ENCODE results near the gene KRT38. TPM values are rescaled to one million over a fixed set of nuclear protein-coding genes. Genes with fewer than 3 reads are reported as not detected.

Gene KRT38
- total and polyA plus RNA-seq, 2 of the 8 experiments (the other 6 are each of a cell fraction or from before 2014, with no cell fraction given): not detected

GRCh38 chr17:41444640-41445039 is 3.9 kb upstream of the KRT38 start:
- Histone ChIP-seq H3K18ac (ENCODE audit: extremely low read depth, low read length) (no peak overlapping the region), H3K9ac (replicated peaks in 1 of 4; ENCODE audit: extremely low read depth in 1 of 4, low read depth in 3 of 4, low read length in 3 of 4) (no peak overlapping the region), H3K36me3 (ENCODE audit: control insufficient read depth in 2 of 4, insufficient read depth in 4 of 4, low read length in 3 of 4) (no peaks in the 10 kb centered on the region), H3K27ac (ENCODE audit: low read depth, low read length) (no peak overlapping the region), H2BK15ac (ENCODE audit: low read length) (no peak overlapping the region), H2AFZ (ENCODE audit: low read length) (no peak overlapping the region), H2BK5ac (ENCODE audit: low read depth, low read length) (no peak overlapping the region), H3K4ac (replicated peaks; ENCODE audit: insufficient read length, low read depth, low read length) (no peak overlapping the region), H3K27me3 (replicated peaks in 1 of 4; ENCODE audit: control insufficient read depth in 3 of 4, extremely low read depth in 1 of 4, insufficient read depth in 3 of 4, low read length in 3 of 4) (no peaks in the 10 kb centered on the region; a peak in 1 of 7 replicates), H3K79me2 (ENCODE audit: control insufficient read depth in 1 of 2, insufficient read depth in 2 of 2, low read length in 2 of 2) (no peaks in the 10 kb centered on the region), H2BK12ac (ENCODE audit: low read depth, low read length) (no peak overlapping the region), H2BK20ac (ENCODE audit: low read length) (no peak overlapping the region), H2BK120ac (replicated peaks; ENCODE audit: low read depth, low read length) (no peak overlapping the region), H4K5ac (ENCODE audit: insufficient read length, low read depth, low read length) (no peak overlapping the region), H4K20me1 (replicated peaks in 1 of 2; ENCODE audit: control insufficient read depth in 1 of 2, insufficient read depth in 2 of 2, low read length in 2 of 2) (no peaks in the 10 kb centered on the region), H3K23ac (ENCODE audit: insufficient read length) (no peak overlapping the region), H2AK5ac (ENCODE audit: low read depth, low read length) (no peak overlapping the region), H3K23me2 (ENCODE audit: low read depth, low read length) (no peaks in the 10 kb centered on the region), H3K4me3 (ENCODE audit: extremely low read depth in 1 of 4, insufficient read depth in 2 of 4, low read depth in 3 of 4, low read length in 4 of 4) (no peak overlapping the region), H3K4me2 (ENCODE audit: insufficient read depth in 1 of 2, low read depth in 2 of 2, low read length in 2 of 2) (no peak overlapping the region), H4K8ac (ENCODE audit: extremely low read depth, insufficient read depth, low read length) (no peak overlapping the region), H3K9me3 (ENCODE audit: insufficient read depth in 2 of 2, low read depth in 1 of 2, low read length in 1 of 2) (no peaks in the 10 kb centered on the region; a peak in 1 of 4 replicates), H4K91ac (replicated peaks; ENCODE audit: insufficient read length, low read length) (no peak overlapping the region), H3K56ac (replicated peaks; ENCODE audit: insufficient read length, low read depth, low read length) (no peak overlapping the region), H3K79me1 (ENCODE audit: low read depth, low read length) (no peaks in the 10 kb centered on the region), H3K4me1 (replicated peaks in 1 of 4; ENCODE audit: control insufficient read depth in 3 of 4, insufficient read depth in 4 of 4, low read length in 3 of 4) (no peaks in the 10 kb centered on the region; a peak in 1 of 7 replicates), H3K14ac (ENCODE audit: insufficient read length) (no peak overlapping the region)
- WGBS, 2 experiments (ENCODE audit: extremely low coverage in 1 of 2, insufficient coverage in 1 of 2, insufficient read length in 1 of 2, insufficient replicate concordance in 2 of 2, low coverage in 1 of 2, low lambda C conversion rate in 2 of 2, missing lambda C conversion rate in 1 of 2): 59% methylated on average over 3 of the region's 3 CpGs; no CpG with 5 or more reads in 1 of the 2 experiments
- FAIRE-seq (no peak), DNase-seq (ENCODE audit: low read depth in 1 of 2, low spot score in 2 of 2) (no peak)
- TF ChIP-seq TCF12 (IDR thresholded peaks at IDR 0.05; ENCODE audit: low read depth, low read length) (no peak), EGR1 (IDR thresholded peaks at IDR 0.05; ENCODE audit: borderline replicate concordance, low read depth, low read length) (no peak), USF2 (IDR thresholded peaks at IDR 0.05; ENCODE audit: low read length) (no peak), NRF1 (IDR thresholded peaks at IDR 0.05; ENCODE audit: low read depth, low read length) (no peak), TAF7 (optimal IDR thresholded peaks at IDR 0.05; ENCODE audit: borderline replicate concordance, low read depth, low read length) (no peak), CEBPB (IDR thresholded peaks at IDR 0.05; ENCODE audit: low read depth, low read length) (no peak), SIRT6 (IDR thresholded peaks at IDR 0.05; ENCODE audit: low read length) (no peak), JUN (IDR thresholded peaks at IDR 0.05; ENCODE audit: low read depth, low read length) (no peak), CBX8 (IDR thresholded peaks at IDR 0.05; ENCODE audit: borderline replicate concordance, low read depth, low read length) (no peak), KDM5A (IDR thresholded peaks at IDR 0.05; ENCODE audit: low read length) (no peak), SP1 (IDR thresholded peaks at IDR 0.05; ENCODE audit: low read depth, low read length) (no peak), RNF2 (IDR thresholded peaks at IDR 0.05; ENCODE audit: borderline replicate concordance, low read depth, low read length, missing control alignments, poor library complexity, severe bottlenecking) (no peak), SIX5 (IDR thresholded peaks at IDR 0.05; ENCODE audit: low read depth, low read length) (no peak), BCL11A (IDR thresholded peaks at IDR 0.05; ENCODE audit: low read depth in 2 of 2, low read length in 2 of 2) (no peak)
- CTCF ChIA-PET (ENCODE audit: partially characterized antibody): interaction anchor here (0.8 to 2.9 kb wide), 4 partner anchors 11 to 104 kb away, joined by 4 to 14 read pairs (median 6); no protein-coding TSS in a partner anchor
- POLR2A ChIA-PET (ENCODE audit: partially characterized antibody): no interaction called here

Data from H1 (cell line).